ENCODE measurements around the gene TMEM131L. TPM values are rescaled to one million over a fixed set of nuclear protein-coding genes. Genes with fewer than 3 reads are reported as not detected.

Gene TMEM131L
- total RNA-seq, 1 experiment from 2014 or later: 9.7 TPM

DNA sequence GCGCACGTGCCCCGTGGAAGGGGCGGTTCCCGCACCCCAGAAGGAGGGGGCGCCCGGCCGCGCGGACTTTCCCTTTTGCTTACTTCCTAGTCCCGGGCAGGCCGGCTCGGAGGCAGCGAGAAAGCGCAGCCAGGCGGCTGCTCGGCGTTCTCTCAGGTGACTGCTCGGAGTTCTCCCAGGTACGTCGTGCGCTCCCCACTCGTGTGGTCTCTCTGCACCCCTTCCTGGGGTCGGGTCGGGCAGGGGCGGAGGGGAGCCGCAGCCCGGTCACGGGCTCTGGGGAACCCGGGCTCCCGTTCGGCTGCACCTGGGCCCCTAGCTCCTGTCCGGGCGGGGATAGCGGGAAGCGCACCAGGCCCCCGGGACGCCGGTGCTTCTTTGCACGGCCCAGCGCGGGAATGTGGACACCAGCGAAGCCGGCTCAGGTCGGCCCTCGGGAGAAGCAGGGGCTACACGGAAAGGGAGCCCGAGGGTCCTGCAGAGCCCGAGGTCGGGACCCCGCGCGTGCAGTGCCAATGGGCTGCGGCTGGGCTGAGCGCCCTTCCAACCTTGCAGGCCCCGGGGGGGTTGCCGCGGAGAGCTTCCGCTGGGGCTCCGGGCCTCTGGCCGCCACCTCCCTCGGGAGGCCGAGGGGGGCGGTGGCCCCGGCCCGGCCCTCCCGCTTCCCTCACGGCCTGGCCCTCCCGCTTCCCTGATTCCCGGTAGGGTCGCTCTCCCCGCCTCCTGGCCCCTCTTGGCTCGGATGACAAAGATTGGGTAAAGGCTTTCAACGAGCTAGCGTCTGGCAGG is 218.2 kb downstream of the TMEM131L start, which contains the start of gene TLR2:
Gene TLR2 (plus strand): TSS at position 99 of the 789 bp plus-strand sequence. CDS start 18,628 bp downstream, outside the sequence.
- no peak for DNase-seq (ENCODE audit: extremely low read depth, low read depth)

- no peak for DNase-seq (ENCODE audit: extremely low read depth, low read depth)
Observed at GRCh38 chr4:153684971-153685371, 218.8 kb downstream of the TMEM131L start.

Other genes with a start within 250 kb of the TMEM131L start
- 33.6 and 35.7 TPM in 2 replicates for gene MND1, start 121.7 kb upstream of the TMEM131L start, total RNA-seq (2014; rRNA removed; shearing (Covaris generic))
- 0.10 and 0.14 TPM in 2 replicates for gene TLR2, start 217.9 kb downstream of the TMEM131L start, total RNA-seq (2014; rRNA removed; shearing (Covaris generic))

Measured in NCI-H460 (cell line).